ENCODE results near the gene IGF2R. TPM values are rescaled to one million over a fixed set of nuclear protein-coding genes. Genes with fewer than 3 reads are reported as not detected.

IGF2R gene
- total RNA-seq, 1 experiment from 2014 or later = 75.3 TPM

DNA sequence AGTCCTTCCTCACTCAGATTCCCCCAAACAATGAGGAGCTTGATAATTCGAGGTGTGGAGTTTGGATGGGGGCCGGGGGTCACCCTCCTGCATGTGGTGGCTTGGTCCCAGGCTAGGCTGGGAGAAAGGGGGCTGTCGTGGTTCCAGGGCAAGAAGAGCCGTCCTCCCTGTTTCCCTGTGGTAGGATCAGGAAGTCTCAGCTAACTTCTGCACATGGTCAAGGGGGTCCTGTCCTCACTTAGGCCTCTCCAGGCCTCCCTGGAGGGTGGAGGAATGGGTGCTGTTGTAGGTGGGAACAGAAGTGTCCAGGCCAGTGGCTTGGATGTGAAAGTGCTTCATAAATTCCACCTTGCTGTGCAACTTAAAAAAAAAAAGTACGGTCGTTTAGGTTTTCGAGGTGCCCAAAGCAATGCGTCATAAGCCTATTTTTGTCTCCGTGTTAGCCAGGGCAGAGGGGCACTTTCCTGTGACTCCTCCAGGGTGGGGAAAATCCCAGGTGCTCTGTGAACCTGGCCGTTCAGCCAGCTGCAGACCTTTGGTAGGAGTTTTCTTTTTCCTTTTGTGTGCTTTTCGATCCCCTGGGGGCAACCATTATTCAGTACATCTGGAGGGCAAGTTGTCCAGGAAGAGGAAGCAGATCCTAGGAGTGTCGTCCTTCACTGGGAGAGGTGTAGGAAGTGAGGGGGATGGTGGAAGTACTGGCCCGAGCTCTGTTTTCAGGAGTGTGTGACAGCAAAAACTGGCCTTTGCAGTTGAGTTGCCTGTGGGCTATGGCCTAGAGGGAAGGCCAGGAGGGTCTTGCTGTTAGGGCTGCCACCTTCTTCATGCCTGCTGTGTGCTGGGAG lies 9.6 kb downstream of the IGF2R start:
- H3K4me3 Mint-ChIP-seq = peak overlapping the region; percentile 32
- TF ChIP-seq, protein P1, sequence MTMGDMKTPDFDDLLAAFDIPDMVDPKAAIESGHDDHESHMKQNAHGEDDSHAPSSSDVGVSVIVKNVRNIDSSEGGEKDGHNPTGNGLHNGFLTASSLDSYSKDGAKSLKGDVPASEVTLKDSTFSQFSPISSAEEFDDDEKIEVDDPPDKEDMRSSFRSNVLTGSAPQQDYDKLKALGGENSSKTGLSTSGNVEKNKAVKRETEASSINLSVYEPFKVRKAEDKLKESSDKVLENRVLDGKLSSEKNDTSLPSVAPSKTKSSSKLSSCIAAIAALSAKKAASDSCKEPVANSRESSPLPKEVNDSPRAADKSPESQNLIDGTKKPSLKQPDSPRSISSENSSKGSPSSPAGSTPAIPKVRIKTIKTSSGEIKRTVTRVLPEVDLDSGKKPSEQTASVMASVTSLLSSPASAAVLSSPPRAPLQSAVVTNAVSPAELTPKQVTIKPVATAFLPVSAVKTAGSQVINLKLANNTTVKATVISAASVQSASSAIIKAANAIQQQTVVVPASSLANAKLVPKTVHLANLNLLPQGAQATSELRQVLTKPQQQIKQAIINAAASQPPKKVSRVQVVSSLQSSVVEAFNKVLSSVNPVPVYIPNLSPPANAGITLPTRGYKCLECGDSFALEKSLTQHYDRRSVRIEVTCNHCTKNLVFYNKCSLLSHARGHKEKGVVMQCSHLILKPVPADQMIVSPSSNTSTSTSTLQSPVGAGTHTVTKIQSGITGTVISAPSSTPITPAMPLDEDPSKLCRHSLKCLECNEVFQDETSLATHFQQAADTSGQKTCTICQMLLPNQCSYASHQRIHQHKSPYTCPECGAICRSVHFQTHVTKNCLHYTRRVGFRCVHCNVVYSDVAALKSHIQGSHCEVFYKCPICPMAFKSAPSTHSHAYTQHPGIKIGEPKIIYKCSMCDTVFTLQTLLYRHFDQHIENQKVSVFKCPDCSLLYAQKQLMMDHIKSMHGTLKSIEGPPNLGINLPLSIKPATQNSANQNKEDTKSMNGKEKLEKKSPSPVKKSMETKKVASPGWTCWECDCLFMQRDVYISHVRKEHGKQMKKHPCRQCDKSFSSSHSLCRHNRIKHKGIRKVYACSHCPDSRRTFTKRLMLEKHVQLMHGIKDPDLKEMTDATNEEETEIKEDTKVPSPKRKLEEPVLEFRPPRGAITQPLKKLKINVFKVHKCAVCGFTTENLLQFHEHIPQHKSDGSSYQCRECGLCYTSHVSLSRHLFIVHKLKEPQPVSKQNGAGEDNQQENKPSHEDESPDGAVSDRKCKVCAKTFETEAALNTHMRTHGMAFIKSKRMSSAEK (CRISPR knock-in tag; IDR thresholded peaks at IDR 0.05; ENCODE audit: borderline replicate concordance) = no peak
- TF ChIP-seq ETV6 (CRISPR knock-in tag; IDR thresholded peaks at IDR 0.05) (peak; percentile 97), ZNF121 (CRISPR knock-in tag; IDR thresholded peaks at IDR 0.05) (peak; percentile 85)
- DNase-seq (ENCODE audit: low spot score) (no peak), ATAC-seq (peak; percentile 55)
- peak overlapping the region; percentile 74 for H3K27ac Mint-ChIP-seq
- H3K27me3 Mint-ChIP-seq (ENCODE audit: low read depth) = no peaks in the 10 kb centered on the region
- ChIA-PET POLR2A (no interaction called here), CTCF (no interaction called here)
- peaks cover 78% of the 10 kb centered on the region for H3K4me1 Mint-ChIP-seq
- H3K9me3 Mint-ChIP-seq = no peaks in the 10 kb centered on the region
- H3K36me3 Mint-ChIP-seq = no peaks in the 10 kb centered on the region

DNA sequence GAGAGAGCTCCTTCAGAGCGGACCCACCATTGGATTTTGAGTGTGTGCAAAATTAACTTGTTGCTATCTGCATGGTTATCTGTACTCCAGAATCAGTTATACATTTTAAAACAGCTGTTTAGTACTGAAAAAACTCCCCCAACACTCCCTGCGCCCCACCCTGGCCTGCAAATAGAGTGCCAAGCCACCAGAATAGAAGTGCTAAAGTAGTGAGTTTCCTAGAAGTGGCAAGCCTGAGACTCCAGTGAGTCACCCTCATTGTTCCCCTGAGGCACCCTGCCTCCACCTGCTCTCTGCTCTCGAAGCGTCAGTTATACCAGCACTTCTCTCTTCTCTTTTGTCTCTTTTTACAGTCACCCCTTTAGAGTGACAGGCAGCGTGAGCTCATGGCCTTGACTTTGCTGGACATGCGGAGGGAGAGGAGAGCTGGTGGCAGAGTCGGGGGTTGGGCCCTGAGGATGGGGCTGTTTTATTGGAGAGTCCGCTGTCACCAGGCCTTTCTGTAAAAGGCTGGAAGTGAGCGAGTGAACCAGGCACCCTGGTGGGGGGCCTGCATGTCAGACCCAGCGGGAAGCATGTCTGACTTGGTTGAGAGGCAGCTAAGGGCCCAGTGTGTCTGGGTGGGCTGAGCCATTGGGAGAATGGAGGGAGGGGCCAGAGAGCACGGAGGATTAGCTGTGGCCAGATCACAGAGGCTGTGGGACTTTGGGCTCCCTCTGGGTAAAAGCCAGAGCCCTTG lies 10.4 kb downstream of the IGF2R start:
- POLR2A ChIA-PET = no interaction called here
- ATAC-seq = peak; percentile 40

DNA sequence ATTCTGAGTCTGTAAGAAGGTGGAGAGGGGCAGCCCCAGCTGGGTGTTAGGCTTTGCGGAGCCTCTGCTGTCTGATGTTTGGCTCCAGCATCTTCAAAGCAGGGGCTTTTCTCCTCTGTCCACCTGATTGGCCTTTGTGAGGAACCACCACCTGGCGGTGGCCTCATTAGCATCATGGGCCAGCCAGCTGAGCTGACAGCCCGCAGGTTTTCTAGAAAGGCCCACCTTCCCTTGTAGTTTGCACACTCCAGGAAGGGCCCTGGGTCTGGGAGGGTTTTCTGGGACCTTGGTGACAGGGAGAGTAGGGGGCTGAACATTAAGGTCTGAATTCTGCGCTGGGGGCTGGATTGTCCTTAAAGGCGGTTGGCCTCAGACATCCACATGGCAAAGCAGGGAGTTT lies 11.6 kb downstream of the IGF2R start:
- ATAC-seq (no peak), DNase-seq (ENCODE audit: low spot score) (no peak)
- Mint-ChIP-seq H3K27ac (no peak overlapping the region), H3K36me3 (no peaks in the 10 kb centered on the region), H3K27me3 (ENCODE audit: low read depth) (no peaks in the 10 kb centered on the region), H3K4me1 (peaks cover 65% of the 10 kb centered on the region), H3K9me3 (no peaks in the 10 kb centered on the region), H3K4me3 (no peak overlapping the region)
- CTCF ChIA-PET = no interaction called here
- POLR2A ChIA-PET = no interaction called here
- no peak for TF ChIP-seq OVOL2 (CRISPR knock-in tag; IDR thresholded peaks at IDR 0.05; ENCODE audit: borderline replicate concordance)
- TF ChIP-seq, protein P2, sequence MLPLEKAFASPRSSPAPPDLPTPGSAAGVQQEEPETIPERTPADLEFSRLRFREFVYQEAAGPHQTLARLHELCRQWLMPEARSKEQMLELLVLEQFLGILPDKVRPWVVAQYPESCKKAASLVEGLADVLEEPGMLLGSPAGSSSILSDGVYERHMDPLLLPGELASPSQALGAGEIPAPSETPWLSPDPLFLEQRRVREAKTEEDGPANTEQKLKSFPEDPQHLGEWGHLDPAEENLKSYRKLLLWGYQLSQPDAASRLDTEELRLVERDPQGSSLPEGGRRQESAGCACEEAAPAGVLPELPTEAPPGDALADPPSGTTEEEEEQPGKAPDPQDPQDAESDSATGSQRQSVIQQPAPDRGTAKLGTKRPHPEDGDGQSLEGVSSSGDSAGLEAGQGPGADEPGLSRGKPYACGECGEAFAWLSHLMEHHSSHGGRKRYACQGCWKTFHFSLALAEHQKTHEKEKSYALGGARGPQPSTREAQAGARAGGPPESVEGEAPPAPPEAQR (CRISPR knock-in tag; IDR thresholded peaks at IDR 0.05) = no peak
- TF ChIP-seq MYBL2 (CRISPR knock-in tag; IDR thresholded peaks at IDR 0.05) = no peak
- TF ChIP-seq SP1 (CRISPR knock-in tag; conservative IDR thresholded peaks at IDR 0.05) = no peak
- TF ChIP-seq CREB1 (CRISPR knock-in tag; IDR thresholded peaks at IDR 0.05) = no peak
- no peak for TF ChIP-seq ZNF416 (CRISPR knock-in tag; IDR thresholded peaks at IDR 0.05)
- TF ChIP-seq CDX4 (CRISPR knock-in tag; IDR thresholded peaks at IDR 0.05; ENCODE audit: borderline replicate concordance) = no peak
- TF ChIP-seq ZNF121 (CRISPR knock-in tag; IDR thresholded peaks at IDR 0.05) = no peak
- TF ChIP-seq MXD4 (CRISPR knock-in tag; IDR thresholded peaks at IDR 0.05; ENCODE audit: borderline replicate concordance) = no peak

More for the DNA sequence above, 10.4 kb downstream of the IGF2R start:
- Mint-ChIP-seq H3K27me3 (ENCODE audit: low read depth) (no peaks in the 10 kb centered on the region), H3K4me3 (peak overlapping the region; percentile 27), H3K4me1 (peaks cover 74% of the 10 kb centered on the region), H3K27ac (peak overlapping the region; percentile 66), H3K36me3 (no peaks in the 10 kb centered on the region), H3K9me3 (no peaks in the 10 kb centered on the region)
- TF ChIP-seq, protein P3, sequence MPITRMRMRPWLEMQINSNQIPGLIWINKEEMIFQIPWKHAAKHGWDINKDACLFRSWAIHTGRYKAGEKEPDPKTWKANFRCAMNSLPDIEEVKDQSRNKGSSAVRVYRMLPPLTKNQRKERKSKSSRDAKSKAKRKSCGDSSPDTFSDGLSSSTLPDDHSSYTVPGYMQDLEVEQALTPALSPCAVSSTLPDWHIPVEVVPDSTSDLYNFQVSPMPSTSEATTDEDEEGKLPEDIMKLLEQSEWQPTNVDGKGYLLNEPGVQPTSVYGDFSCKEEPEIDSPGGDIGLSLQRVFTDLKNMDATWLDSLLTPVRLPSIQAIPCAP (CRISPR knock-in tag; IDR thresholded peaks at IDR 0.05) = no peak
- no peak for TF ChIP-seq ZNF671 (CRISPR knock-in tag; IDR thresholded peaks at IDR 0.05)
- no peak for TF ChIP-seq ZNF263 (CRISPR knock-in tag; IDR thresholded peaks at IDR 0.05; ENCODE audit: low read depth)
- TF ChIP-seq NFYB (CRISPR knock-in tag; conservative IDR thresholded peaks at IDR 0.05; ENCODE audit: low read depth) = no peak
- no peak for TF ChIP-seq TEAD4 (CRISPR knock-in tag; IDR thresholded peaks at IDR 0.05)
- no peak for TF ChIP-seq USF2 (CRISPR knock-in tag; IDR thresholded peaks at IDR 0.05)
- TF ChIP-seq, protein P4, sequence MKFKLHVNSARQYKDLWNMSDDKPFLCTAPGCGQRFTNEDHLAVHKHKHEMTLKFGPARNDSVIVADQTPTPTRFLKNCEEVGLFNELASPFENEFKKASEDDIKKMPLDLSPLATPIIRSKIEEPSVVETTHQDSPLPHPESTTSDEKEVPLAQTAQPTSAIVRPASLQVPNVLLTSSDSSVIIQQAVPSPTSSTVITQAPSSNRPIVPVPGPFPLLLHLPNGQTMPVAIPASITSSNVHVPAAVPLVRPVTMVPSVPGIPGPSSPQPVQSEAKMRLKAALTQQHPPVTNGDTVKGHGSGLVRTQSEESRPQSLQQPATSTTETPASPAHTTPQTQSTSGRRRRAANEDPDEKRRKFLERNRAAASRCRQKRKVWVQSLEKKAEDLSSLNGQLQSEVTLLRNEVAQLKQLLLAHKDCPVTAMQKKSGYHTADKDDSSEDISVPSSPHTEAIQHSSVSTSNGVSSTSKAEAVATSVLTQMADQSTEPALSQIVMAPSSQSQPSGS (CRISPR knock-in tag; IDR thresholded peaks at IDR 0.05; ENCODE audit: borderline replicate concordance, low read depth) = no peak
- no peak for TF ChIP-seq FOXJ3 (CRISPR knock-in tag; IDR thresholded peaks at IDR 0.05; ENCODE audit: borderline replicate concordance)
- no peak for TF ChIP-seq ZNF416 (CRISPR knock-in tag; IDR thresholded peaks at IDR 0.05)
- TF ChIP-seq FOXK1 (CRISPR knock-in tag; IDR thresholded peaks at IDR 0.05) = no peak
- CTCF ChIA-PET = no interaction called here
- DNase-seq (ENCODE audit: low spot score) = no peak
